Fibroblast of skin of abdomen (primary cell): ENCODE data around the gene P3H2.
A peak's percentile ranks its signal among the peaks of the same experiment; 100 is the strongest.

ENCODE experiments used
- DNase-seq: peaks from one replicate; pipeline ENCODE4 v3.0.0-alpha.2; 2013

The P3H2 gene

GRCh38 chr3:190124067-190124466, 3.4 kb upstream of the P3H2 start:
- no peak for DNase-seq

- peak; percentile 74 for DNase-seq
These were observed 1.6 kb upstream of the P3H2 start for GRCh38 chr3:190122198-190122771.

- DNase-seq, result no peak
These were observed 686 bp upstream of the P3H2 start for GRCh38 chr3:190121383-190121782.

GRCh38 chr3:190121061-190121377, 322 bp upstream of the P3H2 start:
- no peak for DNase-seq

GRCh38 chr3:190119461-190120268, 1.0 kb downstream of the P3H2 start:
- DNase-seq, result no peak

GRCh38 chr3:190118438-190118837, 2.3 kb downstream of the P3H2 start:
- no peak for DNase-seq

- DNase-seq, result peak; percentile 79
These were observed 2.7 kb downstream of the P3H2 start for GRCh38 chr3:190117981-190118380.

GRCh38 chr3:190116551-190117067, 4.1 kb downstream of the P3H2 start:
- DNase-seq, result peak; percentile 61

GRCh38 chr3:190110826-190111225, 9.9 kb downstream of the P3H2 start:
- DNase-seq, result no peak

GRCh38 chr3:190109441-190109840, 11.3 kb downstream of the P3H2 start:
- DNase-seq, result no peak

GRCh38 chr3:190108804-190109203, 11.9 kb downstream of the P3H2 start:
- DNase-seq, result no peak

GRCh38 chr3:190105876-190106275, 14.8 kb downstream of the P3H2 start:
- DNase-seq, result peak; percentile 59

- peak; percentile 80 for DNase-seq
These were observed 19.2 kb downstream of the P3H2 start for GRCh38 chr3:190101320-190102011.

GRCh38 chr3:190099099-190099498, 21.6 kb downstream of the P3H2 start:
- DNase-seq, result peak; percentile 49

- no peak for DNase-seq
These were observed 23.1 kb downstream of the P3H2 start for GRCh38 chr3:190097617-190098016.

GRCh38 chr3:190097025-190097424, 23.7 kb downstream of the P3H2 start:
- DNase-seq, result no peak

- no peak for DNase-seq
These were observed 24.4 kb downstream of the P3H2 start for GRCh38 chr3:190096345-190096744.

- DNase-seq, result peak; percentile 81
These were observed 26.5 kb downstream of the P3H2 start for GRCh38 chr3:190094160-190094718.

- peak; percentile 71 for DNase-seq
These were observed 28.4 kb downstream of the P3H2 start for GRCh38 chr3:190092250-190092649.

- DNase-seq, result peak; percentile 40
These were observed 31.0 kb downstream of the P3H2 start for GRCh38 chr3:190089711-190090110.

GRCh38 chr3:190088890-190089289, 31.8 kb downstream of the P3H2 start:
- no peak for DNase-seq

- DNase-seq, result no peak
These were observed 34.5 kb downstream of the P3H2 start for GRCh38 chr3:190086191-190086590.

- no peak for DNase-seq
These were observed 35.7 kb downstream of the P3H2 start for GRCh38 chr3:190084983-190085382.
